Panc1 (cell line): ENCODE data around the gene MGRN1. TPM values are rescaled to one million over a fixed set of nuclear protein-coding genes. Genes with fewer than 3 reads are reported as not detected.

Experiments used
- ATAC-seq: fragments of 200-7000 bp; cut with Tn5 transposase; 2 replicates; pipeline ENCODE4 v1.9.1; 2020; ENCODE audit warnings: mild to moderate bottlenecking, moderate library complexity
- BruUV-seq: library from RNA; stranded (reverse); fragments of 400-500 nt; replicated peaks from 2 replicates; lab custom pipeline; 2021; lab: Mats Ljungman, UMichigan
- CTCF ChIA-PET: fragments of 300-600 bp; sonication (Branson Sonifier 250); formaldehyde crosslinking; loops from one replicate; lab custom pipeline; 2022; ENCODE audit warnings: antibody characterized with exemption; lab: Charles Lee
- POLR2A ChIA-PET: fragments of 300-600 bp; sonication (Branson Sonifier 250); formaldehyde crosslinking; loops from one replicate; lab custom pipeline; 2022; ENCODE audit warnings: antibody characterized with exemption; lab: Charles Lee
- DNase-seq: peaks from one replicate; pipeline ENCODE4 v3.0.0-alpha.2; 2010; ENCODE audit warnings: low read depth, low spot score
- H3K27ac ChIP-seq: 2 replicates; pipeline ENCODE4 v1.5.1; 2011; ENCODE audit warnings: mild to moderate bottlenecking, low read length, inconsistent platforms
- H3K27me3 ChIP-seq: fragments of 200-500 bp; sonication (Bioruptor generic); 2 replicates; pipeline ENCODE4 v1.6.0; 2014; ENCODE audit warnings: low read length, inconsistent platforms; ENCODE audit not compliant: control insufficient read depth, insufficient read depth
- H3K36me3 ChIP-seq: fragments of 200-500 bp; sonication (Bioruptor generic); 2 replicates; pipeline ENCODE4 v1.5.1; 2014; ENCODE audit warnings: inconsistent platforms, mild to moderate bottlenecking, low read length, moderate library complexity; ENCODE audit not compliant: control insufficient read depth, insufficient read depth
- H3K4me1 ChIP-seq: 2 replicates; pipeline ENCODE4 v1.5.1; 2011; ENCODE audit warnings: inconsistent platforms, mild to moderate bottlenecking, low read length, moderate library complexity; ENCODE audit not compliant: control insufficient read depth, insufficient read depth
- H3K4me3 ChIP-seq, 2 experiments: 2 replicates each; pipeline ENCODE4 v1.5.1; 2011 to 2012; ENCODE audit warnings: low read depth in 2 of 2, low read length in 2 of 2, mild to moderate bottlenecking in 2 of 2, inconsistent platforms in 1 of 2, moderate library complexity in 1 of 2
- H3K9me3 ChIP-seq: fragments of 200-500 bp; sonication (Bioruptor generic); 2 replicates; pipeline ENCODE4 v1.5.1; 2014; ENCODE audit warnings: low read depth, mild to moderate bottlenecking, inconsistent platforms, low read length, moderate library complexity; ENCODE audit not compliant: control insufficient read depth, insufficient read depth
- POLR2AphosphoS5 ChIP-seq: IDR thresholded peaks from 2 replicates; pipeline ENCODE4 v1.6.1; 2012; ENCODE audit warnings: mild to moderate bottlenecking, low read depth, low read length, moderate library complexity
- REST ChIP-seq, 2 experiments: IDR thresholded peaks; 2 replicates each; pipeline ENCODE4 v1.6.1; 2011 to 2012; ENCODE audit warnings: low read depth in 2 of 2, control low read depth in 1 of 2, low read length in 1 of 2, mild to moderate bottlenecking in 1 of 2, moderate library complexity in 1 of 2; ENCODE audit not compliant: insufficient read depth in 1 of 2
- SIN3A ChIP-seq: IDR thresholded peaks from 2 replicates; pipeline ENCODE4 v1.6.1; 2012; ENCODE audit warnings: low read depth, mild to moderate bottlenecking, low read length, moderate library complexity, borderline replicate concordance; ENCODE audit not compliant: insufficient read depth
- TCF7L2 ChIP-seq: IDR thresholded peaks from 2 replicates; pipeline ENCODE4 v1.6.1; 2011; ENCODE audit warnings: mild to moderate bottlenecking, low read depth, low read length, inconsistent platforms
- in situ Hi-C: cut with HindIII; loops from 2 replicates; pipeline ENCODE4 v1.10.0; 2016; ENCODE audit warnings: low sequenced_read_pairs, low pct_unique_long_range_greater_than_20kb
- intact Hi-C: fragments of 100-400 bp; cut with micrococcal nuclease; formaldehyde crosslinking; loops from one replicate; pipeline ENCODE4 v1.10.0; 2022; ENCODE audit not compliant: unreplicated experiment
- total RNA-seq: library from RNA; stranded (reverse); gene quantifications from one replicate; pipeline ENCODE4 v1.2.1, GENCODE V29; 2021; ENCODE audit not compliant: unreplicated experiment
- TF ChIP-seq, protein P1 (sequence below): fragments of 450-650 bp; IDR thresholded peaks from 2 replicates; pipeline ENCODE4 v1.5.1; 2017; ENCODE audit warnings: mild to moderate bottlenecking

MGRN1 gene
- total RNA-seq, 1 experiment from 2014 or later: 59.7 TPM

DNA sequence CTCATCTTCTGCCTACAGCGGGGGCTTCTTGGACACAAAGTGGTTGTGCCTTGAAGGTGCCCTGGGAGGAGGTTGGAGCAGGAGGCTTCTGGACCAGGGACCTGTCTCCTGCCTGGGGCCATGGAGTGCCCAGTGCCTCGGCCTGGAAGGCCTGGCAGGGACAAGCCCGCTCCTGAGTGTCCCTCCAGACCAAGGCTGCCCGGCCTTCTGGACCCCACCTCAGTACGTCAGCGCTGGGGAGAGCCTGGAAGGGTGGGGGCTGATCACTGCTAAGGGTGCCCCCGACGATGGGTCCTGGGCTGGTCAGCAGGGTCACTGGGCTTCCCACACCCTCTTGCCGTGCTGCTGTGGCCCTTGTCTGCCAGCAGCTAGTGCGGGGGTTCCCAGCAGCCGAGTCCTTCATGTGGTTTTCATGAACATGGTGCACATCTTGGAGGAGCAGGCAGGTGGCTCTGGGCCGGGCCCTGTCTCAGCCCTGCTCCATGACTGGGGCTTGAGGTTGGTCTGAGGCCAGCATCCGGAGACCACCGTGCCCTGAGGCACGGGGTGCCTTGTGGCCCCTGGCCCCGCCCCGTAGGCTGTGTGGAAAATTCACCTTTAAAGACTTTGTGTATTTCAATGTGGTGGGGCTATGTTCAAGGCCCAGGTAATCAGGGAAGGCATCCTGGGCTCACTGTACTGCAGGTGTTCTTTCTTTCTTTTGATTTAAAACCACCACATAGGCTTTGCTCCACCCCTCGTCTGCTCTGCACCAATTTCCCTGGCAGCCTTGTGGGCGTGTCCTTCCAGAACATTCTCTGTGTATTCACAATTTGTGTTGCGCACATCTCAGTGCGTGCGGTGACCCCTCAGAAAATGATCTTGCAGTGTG is 22.4 kb downstream of the MGRN1 start:
- H3K4me3 ChIP-seq: no peak overlapping the region
- BruUV-seq: no TSS peak
- intact Hi-C loops (no loop called here), in situ Hi-C loops (no loop called here)
- no peaks in the 10 kb centered on the region for H3K36me3 ChIP-seq
- ATAC-seq (no peak), DNase-seq (no peak)
- ChIA-PET POLR2A (no interaction called here), CTCF (no interaction called here)
- no peaks in the 10 kb centered on the region for H3K9me3 ChIP-seq
- no peaks in the 10 kb centered on the region for H3K4me1 ChIP-seq
- no peak overlapping the region for H3K27ac ChIP-seq
- H3K27me3 ChIP-seq: no peaks in the 10 kb centered on the region
- no peak for TF ChIP-seq SIN3A
- TF ChIP-seq, protein P1, sequence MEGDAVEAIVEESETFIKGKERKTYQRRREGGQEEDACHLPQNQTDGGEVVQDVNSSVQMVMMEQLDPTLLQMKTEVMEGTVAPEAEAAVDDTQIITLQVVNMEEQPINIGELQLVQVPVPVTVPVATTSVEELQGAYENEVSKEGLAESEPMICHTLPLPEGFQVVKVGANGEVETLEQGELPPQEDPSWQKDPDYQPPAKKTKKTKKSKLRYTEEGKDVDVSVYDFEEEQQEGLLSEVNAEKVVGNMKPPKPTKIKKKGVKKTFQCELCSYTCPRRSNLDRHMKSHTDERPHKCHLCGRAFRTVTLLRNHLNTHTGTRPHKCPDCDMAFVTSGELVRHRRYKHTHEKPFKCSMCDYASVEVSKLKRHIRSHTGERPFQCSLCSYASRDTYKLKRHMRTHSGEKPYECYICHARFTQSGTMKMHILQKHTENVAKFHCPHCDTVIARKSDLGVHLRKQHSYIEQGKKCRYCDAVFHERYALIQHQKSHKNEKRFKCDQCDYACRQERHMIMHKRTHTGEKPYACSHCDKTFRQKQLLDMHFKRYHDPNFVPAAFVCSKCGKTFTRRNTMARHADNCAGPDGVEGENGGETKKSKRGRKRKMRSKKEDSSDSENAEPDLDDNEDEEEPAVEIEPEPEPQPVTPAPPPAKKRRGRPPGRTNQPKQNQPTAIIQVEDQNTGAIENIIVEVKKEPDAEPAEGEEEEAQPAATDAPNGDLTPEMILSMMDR: no peak

DNA sequence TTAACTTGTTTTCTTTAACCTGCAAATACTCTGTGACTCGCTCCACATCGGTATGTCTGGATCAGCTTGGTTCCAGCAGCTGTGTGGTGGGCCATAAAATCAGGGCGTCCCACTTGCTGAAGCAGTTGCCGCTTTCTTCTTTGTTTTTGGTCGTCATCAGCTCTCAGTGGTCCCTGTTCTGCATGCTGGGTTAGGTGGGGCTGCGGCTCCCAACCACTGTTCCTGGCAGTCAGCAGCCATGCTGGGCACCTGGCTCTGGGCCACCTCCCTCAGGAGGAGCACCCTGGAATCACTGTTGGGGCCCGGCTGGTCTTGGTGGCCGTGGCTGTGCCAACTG is 23.0 kb downstream of the MGRN1 start:
- H3K27me3 ChIP-seq: no peaks in the 10 kb centered on the region
- H3K9me3 ChIP-seq: no peaks in the 10 kb centered on the region
- H3K4me3 ChIP-seq: no peak overlapping the region
- in situ Hi-C loops: no loop called here
- intact Hi-C loops: no loop called here
- no peak for DNase-seq
- no peak for ATAC-seq
- POLR2A ChIA-PET: no interaction called here
- no peaks in the 10 kb centered on the region for H3K36me3 ChIP-seq
- no TSS peak for BruUV-seq
- TF ChIP-seq SIN3A: no peak
- TF ChIP-seq, protein P1: no peak
- TF ChIP-seq TCF7L2: no peak
- no peak for TF ChIP-seq POLR2AphosphoS5
- no peak for TF ChIP-seq REST (IDR thresholded peaks at IDR 0.05; ENCODE audit: insufficient read depth in 1 of 2, low read depth in 2 of 2, low read length in 1 of 2)
- CTCF ChIA-PET: no interaction called here
- H3K4me1 ChIP-seq: no peaks in the 10 kb centered on the region
- H3K27ac ChIP-seq: no peak overlapping the region
